ENCODE results near the gene NKX2-3.

NKX2-3 gene

GRCh38 chr10:99532687-99533495 lies at the start of gene NKX2-3:
NKX2-3 (plus strand) TSS chr10:99532942; CDS start chr10:99533132, 190 bp downstream.
- DNase-seq: no peak

DNA sequence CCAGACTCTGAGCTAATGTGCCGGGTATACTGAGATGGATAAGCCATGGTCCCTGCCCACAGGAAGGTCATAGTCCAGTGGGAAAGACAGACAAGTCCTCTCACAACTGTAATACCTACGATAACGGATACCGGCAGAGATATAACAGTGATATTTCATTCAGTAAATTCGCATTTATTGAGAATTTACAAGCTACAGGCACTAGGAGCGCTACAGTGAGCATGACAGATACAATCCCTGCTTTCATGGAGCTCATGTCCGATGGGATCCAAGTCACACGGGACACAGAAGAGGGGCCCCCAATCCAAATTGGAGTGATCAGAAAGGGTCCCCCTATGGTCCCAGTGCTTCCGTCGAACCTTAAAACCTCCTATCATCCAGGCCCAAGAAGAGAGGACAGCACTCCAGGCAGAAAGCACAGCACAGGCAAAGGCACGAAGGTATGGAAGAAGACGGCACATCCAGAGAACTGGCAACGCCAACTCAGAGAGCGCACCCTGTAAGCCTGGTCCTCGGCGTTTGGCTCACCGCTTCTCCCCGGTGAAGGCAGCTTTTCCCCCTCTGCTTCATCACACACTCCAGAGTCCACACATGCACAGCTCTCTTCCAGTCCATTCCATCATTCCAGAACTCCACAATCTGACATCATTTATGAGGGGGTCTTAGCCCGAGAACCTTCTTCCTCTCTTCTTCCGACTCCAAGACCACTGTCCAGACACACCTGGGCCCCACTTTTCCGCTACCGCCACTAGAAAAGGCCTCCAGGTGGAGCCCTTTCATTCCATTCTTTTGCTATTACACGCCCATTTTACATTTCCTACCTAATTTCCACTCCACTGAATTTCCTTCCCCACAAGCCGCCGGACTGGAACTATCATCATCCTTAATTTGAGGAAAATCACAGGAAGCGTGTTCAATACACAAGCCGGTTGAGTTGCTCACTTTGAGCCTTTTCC lies 47.8 kb upstream of the NKX2-3 start:
- no peak for DNase-seq

DNA sequence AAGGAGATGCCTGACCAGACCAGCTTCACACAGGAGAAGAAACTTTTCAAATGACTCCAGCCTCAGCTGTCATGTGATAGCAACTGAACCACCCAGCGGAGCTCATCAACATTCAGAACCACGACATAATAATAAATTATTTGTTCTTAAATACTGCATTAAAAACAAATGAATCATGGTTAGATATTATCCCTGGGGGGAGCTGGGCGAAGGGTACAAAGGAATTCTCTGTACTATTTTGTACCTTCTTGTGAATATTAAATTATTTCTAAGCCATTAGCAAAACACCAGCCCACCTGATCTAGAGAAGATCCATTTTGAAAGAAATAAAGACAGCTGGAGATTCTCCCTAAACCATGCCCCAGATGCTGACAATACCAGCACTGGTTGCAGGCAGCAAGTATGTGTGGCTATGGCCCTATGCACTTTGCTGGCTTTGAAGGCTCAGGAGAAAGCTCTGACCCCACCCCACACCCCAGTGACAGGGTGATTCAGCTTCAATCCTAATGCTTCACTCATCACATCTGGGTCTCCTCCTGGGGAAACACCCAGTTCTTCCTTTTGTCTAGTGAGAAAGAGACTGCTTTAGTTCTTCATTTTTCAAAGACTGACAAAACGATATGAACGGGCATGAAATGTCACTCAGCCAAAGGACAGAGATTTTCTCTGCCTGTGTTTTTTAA lies 45.5 kb upstream of the NKX2-3 start:
- DNase-seq: no peak

- no peak for DNase-seq
Observed at GRCh38 chr10:99489271-99489670, 43.5 kb upstream of the NKX2-3 start.

DNA sequence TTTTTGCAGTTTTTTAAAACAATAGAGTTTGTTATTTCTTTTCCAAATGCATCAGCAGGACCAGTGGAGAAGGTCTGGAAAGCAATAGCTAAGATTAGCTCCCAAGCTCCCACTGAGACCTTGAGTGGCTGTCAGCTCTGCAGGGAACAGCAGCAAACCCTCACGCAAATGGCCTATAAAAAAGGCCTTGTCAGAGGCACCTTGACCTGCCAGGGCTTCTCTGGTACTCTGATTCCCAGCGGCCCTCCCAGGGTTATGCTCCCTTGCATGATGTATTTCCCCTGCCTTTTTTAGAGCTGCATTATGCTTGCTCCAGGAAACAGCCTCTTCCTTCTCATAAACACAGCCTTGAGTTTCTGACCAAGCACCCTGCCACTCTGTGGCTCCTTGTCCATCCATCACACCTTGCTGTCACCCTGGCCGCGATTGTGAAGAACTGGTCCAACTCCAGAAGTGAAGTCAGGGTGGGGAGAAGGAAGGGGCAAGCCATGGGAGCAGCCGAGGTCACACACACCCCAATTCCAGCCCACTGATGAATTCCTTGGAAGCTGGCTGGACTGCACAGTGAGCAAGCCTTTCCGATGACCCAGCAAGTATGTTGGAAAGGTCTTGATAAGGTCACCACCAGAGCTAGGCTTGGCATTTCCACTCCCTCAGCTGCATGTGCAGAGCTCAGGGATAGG lies 35.3 kb upstream of the NKX2-3 start:
- no peak for DNase-seq

- no peak for DNase-seq
Observed at GRCh38 chr10:99506416-99506815, 26.3 kb upstream of the NKX2-3 start.

DNA sequence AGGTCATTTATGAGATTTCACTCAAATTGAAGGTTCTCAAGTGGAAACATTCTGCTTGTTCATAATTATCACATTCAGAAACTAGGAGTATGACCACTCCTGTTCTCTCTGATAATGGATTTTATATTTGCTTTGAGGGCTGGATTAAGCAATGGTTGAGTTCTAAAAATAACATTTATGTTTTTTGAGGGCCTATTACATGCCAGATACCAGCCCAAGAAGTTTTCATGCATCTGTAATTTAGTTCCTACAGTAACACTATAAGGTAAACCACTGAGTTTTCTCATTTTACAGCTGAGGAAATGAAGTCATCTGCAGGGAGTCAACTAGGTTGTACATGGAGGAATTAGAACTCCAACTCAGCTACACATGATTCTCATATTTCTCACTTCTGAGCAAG lies 25.5 kb upstream of the NKX2-3 start:
- DNase-seq: no peak

DNA sequence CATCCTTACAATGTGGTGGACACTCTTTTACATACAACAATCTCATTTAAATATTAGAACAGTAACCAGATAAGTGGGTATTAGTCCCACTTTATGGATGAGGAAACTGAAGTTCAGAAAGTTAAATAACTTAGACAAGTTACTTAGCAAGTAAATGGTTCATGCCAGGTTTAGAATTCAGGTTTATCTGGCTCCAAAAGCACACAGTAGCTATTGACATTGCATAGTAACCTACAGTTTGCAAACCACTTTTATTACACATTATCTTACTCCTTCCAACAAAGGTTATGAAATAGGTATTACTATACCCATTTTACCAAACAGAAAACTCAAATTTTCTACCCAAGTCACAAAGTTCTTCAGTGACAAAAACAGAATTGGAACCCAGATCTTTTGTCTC lies 19.7 kb upstream of the NKX2-3 start:
- no peak for DNase-seq

GRCh38 chr10:99519690-99520039 lies 13.1 kb upstream of the NKX2-3 start:
- DNase-seq: no peak

DNA sequence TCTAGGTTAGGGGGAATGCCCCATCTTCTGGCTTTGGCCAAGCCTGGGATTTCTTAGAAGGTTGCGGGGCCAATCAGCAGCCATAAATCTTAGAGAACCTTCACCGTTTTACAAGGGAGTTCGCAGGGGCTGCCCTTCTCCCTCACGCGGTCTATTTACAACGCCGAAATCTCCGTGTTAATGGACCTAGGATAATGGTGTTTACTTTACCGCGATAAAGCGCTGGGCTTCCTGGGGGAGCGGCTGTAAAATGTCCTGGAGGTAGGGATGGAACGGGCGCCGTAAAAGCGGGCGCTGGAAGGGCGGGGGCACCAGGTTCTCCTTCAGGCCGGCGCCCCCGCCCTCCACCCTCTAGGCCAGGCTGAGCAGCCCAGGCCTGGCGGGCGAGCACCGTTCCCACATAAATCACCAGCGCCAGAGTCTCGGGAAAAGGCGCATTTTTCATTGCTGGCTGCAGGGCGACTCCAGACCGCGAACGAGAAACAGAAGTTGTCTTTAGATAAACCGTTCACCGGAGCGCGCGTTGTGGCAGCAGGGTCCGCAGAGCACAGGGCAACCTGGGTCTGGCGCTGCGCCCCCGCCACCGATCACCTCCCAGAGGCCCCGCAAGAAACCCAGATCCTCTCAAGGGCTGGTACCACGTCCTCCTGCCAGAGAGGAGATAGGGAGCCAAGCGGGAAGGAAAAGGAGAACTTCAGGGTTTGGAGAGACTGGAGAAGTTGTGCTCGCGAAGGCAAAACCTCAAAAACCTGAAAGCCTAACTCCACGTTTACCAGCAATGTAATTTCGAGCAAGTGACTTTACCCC lies 12.5 kb upstream of the NKX2-3 start:
- no peak for DNase-seq

DNA sequence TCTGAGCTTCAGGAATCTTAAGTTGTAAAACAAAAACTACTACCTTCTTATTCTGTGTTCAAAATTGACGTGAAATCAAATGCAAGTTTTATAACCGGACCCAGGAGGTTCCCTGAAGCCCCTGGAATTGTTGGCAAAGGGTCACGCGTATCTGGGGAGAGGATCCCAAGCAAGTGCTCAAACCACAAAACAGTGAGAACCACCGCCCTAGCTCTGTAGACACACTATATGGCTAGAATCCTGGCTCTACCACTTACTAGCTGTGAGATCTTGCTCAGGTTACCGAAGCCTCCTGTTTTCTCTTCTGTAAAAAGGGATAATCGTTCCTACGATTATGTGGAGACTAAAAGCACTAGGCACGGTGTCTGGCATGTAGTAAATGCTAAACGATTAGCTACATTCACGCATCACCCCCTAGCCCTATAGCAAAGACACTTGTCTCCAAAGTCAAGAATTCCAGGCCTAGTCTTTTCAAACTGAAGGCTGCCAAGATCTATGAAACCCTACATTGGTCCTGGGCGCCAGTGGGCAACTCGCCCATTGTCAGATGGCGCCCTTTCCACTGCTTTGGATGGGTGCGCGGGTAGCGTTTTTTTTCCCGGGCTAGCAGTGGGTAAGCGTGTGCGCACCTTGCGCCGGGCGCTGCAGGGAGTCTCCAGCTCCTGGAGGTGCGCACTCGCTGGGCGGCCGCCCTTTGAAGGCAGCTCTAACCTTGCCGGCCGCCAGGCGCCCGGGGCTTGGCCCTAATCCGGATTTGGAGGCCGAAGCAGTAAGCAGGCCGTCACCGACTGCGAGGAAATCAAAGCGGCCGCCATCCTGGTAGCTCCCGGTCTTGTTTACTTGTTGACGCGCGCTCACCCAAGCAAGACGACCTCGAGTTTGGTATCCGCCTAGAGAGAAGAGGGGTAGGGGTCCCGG lies 11.6 kb upstream of the NKX2-3 start:
- no peak for DNase-seq

DNA sequence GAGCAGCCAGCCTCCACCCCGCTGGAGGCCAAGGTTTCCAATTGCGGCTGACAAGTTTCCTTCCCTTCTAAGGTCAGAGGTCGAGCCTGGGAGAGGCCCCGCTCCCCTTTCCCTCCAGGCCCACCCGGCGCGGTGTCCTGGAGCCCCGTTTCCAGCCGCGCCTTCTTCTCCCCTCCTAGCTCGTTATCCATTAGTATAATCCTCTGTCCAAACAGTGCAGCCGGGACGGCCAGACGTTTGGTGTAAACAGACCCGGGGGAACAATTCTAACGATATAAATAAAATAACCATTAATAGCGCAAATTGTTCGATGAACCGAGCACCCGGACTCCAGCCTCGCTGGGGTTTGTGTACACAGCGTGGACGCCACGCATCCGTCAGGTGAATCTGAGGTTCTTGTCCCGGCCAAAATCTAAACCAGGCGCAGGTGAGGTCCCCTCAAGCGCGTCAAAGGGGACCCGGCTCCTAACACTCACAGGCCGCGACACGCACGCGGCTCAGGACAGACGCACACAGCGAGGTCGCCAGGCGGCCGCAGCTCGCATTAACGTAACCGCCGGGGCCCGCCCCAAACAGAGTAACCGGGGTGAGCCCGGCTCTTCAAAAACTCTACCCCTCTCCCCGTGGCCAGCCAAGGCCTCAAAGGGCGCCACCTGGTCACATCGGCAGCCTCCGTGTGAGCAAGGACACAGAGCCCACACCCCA lies 10.8 kb upstream of the NKX2-3 start:
- no peak for DNase-seq

- no peak for DNase-seq
Observed at GRCh38 chr10:99522470-99523250, 10.1 kb upstream of the NKX2-3 start.

DNA sequence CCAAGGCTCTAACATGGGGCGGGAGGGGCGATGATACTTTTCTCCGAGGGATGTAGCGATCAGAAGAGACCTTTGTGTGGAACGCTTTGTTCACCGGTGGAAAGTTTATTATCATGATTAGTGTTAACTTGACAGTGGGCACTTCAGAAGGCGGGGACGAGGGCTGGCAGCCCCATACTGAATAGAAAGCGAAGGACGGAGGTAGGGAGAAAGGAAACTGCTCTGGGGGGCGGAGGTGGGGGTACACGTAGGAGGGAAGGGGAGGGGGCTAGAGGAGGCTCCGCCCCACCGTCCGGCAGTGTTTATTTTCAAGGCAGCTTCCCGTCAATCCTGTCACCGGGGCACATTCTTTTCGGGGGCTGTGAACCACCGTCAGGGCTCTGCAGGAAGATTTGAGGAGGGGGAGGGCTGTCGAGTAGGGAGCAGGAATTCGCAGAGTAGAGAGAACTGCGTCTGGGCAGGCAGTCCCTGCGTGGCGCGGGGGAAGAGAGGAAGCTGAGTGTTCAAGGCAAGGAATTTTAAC lies 9.4 kb upstream of the NKX2-3 start:
- no peak for DNase-seq

- DNase-seq: no peak
Observed at GRCh38 chr10:99524050-99524666, 8.6 kb upstream of the NKX2-3 start.

GRCh38 chr10:99524736-99525380 lies 7.9 kb upstream of the NKX2-3 start:
- no peak for DNase-seq

DNA sequence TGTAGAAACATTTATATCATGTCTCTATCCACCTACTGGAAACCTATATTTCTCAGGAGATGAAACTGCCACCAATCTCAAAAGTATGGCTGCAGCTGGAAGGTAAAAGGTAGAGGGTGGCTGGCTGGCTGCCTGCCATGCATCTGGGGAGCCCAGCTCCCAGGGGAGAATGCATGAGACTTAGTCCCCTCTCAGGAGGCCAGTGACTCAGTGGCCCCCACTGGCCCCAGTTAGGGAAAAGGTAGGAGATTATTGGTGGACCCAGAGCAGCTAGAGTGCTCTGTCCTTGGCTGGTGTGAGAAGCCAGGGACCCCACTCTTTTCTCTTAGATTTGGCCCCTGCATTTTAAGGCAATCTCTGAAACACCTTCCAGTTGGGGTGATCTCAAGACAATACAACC lies 6.8 kb upstream of the NKX2-3 start:
- DNase-seq: no peak
